ENCODE results near the gene KIF16B. TPM values are rescaled to one million over a fixed set of nuclear protein-coding genes. Genes with fewer than 3 reads are reported as not detected.

The KIF16B gene
- total and polyA plus RNA-seq, 10 of the 15 experiments (the other 5 are each of a cell fraction or from before 2014, with no cell fraction given) = 0.21 to 5.2 (median 3.0) TPM

DNA sequence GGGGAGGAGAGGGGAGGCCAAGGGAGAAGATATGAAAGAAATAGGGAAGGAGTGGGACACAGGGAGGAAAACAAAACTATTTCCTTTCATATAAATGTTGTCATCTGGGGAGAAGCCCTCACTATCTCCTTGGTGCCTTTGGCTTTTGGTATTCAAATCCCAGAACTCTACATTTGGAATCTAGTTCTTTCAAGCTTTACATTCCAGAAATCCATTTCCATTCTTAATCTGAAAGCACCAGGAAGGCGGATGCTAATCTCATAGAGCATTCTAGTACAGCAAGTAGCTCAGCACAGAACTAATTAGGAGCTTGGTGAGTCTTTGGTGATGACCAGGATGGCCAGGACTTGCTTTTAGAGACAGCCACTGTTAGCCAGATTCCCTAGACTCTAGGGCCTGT lies 177.9 kb downstream of the KIF16B start:
- peaks cover 8% of the 10 kb centered on the region for H3K4me1 ChIP-seq (ENCODE audit: control insufficient read depth, insufficient read depth, low read length)
- H3K9me3 ChIP-seq (replicated peaks; ENCODE audit: control insufficient read depth, insufficient read depth, low read length) = no peaks in the 10 kb centered on the region
- H3K27me3 ChIP-seq (replicated peaks in 1 of 2; ENCODE audit: control insufficient read depth in 2 of 2, insufficient read depth in 2 of 2, low read length in 1 of 2) = no peaks in the 10 kb centered on the region
- in situ Hi-C loops (cut with MboI) = no loop called here
- 53% methylated on average over 1 of the region's 1 CpG for WGBS (ENCODE audit: insufficient coverage, insufficient replicate concordance, low lambda C conversion rate, missing lambda C conversion rate)
- H3K4me2 ChIP-seq (ENCODE audit: control insufficient read depth, insufficient read depth) = no peak overlapping the region
- POLR2A ChIA-PET = no interaction called here
- no peaks in the 10 kb centered on the region for H3K79me2 ChIP-seq (ENCODE audit: control insufficient read depth, insufficient read depth, low read length)
- FAIRE-seq (no peak), ATAC-seq (no peak), DNase-seq (ENCODE audit: low read depth, low spot score) (no peak)
- no peak overlapping the region for H3K4me3 ChIP-seq
- no peaks in the 10 kb centered on the region for H4K20me1 ChIP-seq (ENCODE audit: control insufficient read depth, insufficient read depth)
- SMC1A ChIA-PET (ENCODE audit: uncharacterized antibody, unreplicated experiment) = interaction anchor here (0.7 to 1.0 kb wide), 3 partner anchors 9 to 352 kb away, joined by 3 to 4 read pairs (median 3); no protein-coding TSS in a partner anchor
- no peak overlapping the region for H2AFZ ChIP-seq (ENCODE audit: control insufficient read depth, low read depth, low read length)
- no peak overlapping the region for H3K9ac ChIP-seq (ENCODE audit: control insufficient read depth, insufficient read depth, low read length)
- no TSS peak for BruUV-seq (replicated peaks)
- intact Hi-C loops (cut with micrococcal nuclease; ENCODE audit: unreplicated experiment) = no loop called here
- H3K36me3 ChIP-seq (ENCODE audit: control insufficient read depth in 2 of 2, insufficient read depth in 2 of 2, low read length in 1 of 2) = no peaks in the 10 kb centered on the region
- CTCF ChIA-PET = no interaction called here
- RAD21 ChIA-PET (ENCODE audit: unreplicated experiment) = no interaction called here
- no peak overlapping the region for H3K27ac ChIP-seq (ENCODE audit: control insufficient read depth, insufficient read depth)
- TF ChIP-seq TAF1 (IDR thresholded peaks at IDR 0.05; ENCODE audit: borderline replicate concordance, low read depth, low read length) (no peak), CBFB (IDR thresholded peaks at IDR 0.05; ENCODE audit: low read depth) (no peak), JUND (IDR thresholded peaks at IDR 0.05; ENCODE audit: low read depth, low read length) (no peak), RFX5 (IDR thresholded peaks at IDR 0.05; ENCODE audit: low read depth, low read length) (no peak), TCF3 (IDR thresholded peaks at IDR 0.05; ENCODE audit: borderline replicate concordance, insufficient read depth, low read depth, low read length) (no peak), EP300 (IDR thresholded peaks at IDR 0.05; ENCODE audit: borderline replicate concordance in 1 of 2, control insufficient read depth in 1 of 2, low read depth in 2 of 2, low read length in 2 of 2) (no peak), POLR2AphosphoS5 (IDR thresholded peaks at IDR 0.05; ENCODE audit: low read length) (no peak), IKZF2 (IDR thresholded peaks at IDR 0.05) (no peak), CEBPB (IDR thresholded peaks at IDR 0.05; ENCODE audit: borderline replicate concordance in 1 of 2, low read depth in 2 of 2, low read length in 2 of 2) (no peak), HDAC6 (IDR thresholded peaks at IDR 0.05; ENCODE audit: unreplicated experiment) (no peak)
- TF ChIP-seq, protein P1, sequence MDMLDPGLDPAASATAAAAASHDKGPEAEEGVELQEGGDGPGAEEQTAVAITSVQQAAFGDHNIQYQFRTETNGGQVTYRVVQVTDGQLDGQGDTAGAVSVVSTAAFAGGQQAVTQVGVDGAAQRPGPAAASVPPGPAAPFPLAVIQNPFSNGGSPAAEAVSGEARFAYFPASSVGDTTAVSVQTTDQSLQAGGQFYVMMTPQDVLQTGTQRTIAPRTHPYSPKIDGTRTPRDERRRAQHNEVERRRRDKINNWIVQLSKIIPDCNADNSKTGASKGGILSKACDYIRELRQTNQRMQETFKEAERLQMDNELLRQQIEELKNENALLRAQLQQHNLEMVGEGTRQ (IDR thresholded peaks at IDR 0.05; ENCODE audit: borderline replicate concordance, low read depth, low read length) = no peak

All from GM12878 (cell line).